22Rv1 (cell line): ENCODE measurements around the gene FSD1.

Source experiments
- CTCF ChIP-seq: fragments of 450-650 bp; IDR thresholded peaks from 2 replicates; pipeline ENCODE4 v1.5.1; 2017; ENCODE audit warnings: mild to moderate bottlenecking
- ZFX ChIP-seq: fragments of 450-650 bp; IDR thresholded peaks from 2 replicates; pipeline ENCODE4 v1.6.1; 2017; ENCODE audit warnings: antibody characterized with exemption, borderline replicate concordance

GRCh38 chr19:4338441-4339355 lies 34.3 kb downstream of the FSD1 start, which contains the start of gene STAP2:
- TF ChIP-seq CTCF (no peak), ZFX (no peak)
